ENCODE measurements around the gene TCN1.
"Not testable (repeated sequence)": the region's sequence is repeated elsewhere in the genome, so short reads cannot be mapped to it uniquely, and the experiment has no call there.

The TCN1 gene

DNA sequence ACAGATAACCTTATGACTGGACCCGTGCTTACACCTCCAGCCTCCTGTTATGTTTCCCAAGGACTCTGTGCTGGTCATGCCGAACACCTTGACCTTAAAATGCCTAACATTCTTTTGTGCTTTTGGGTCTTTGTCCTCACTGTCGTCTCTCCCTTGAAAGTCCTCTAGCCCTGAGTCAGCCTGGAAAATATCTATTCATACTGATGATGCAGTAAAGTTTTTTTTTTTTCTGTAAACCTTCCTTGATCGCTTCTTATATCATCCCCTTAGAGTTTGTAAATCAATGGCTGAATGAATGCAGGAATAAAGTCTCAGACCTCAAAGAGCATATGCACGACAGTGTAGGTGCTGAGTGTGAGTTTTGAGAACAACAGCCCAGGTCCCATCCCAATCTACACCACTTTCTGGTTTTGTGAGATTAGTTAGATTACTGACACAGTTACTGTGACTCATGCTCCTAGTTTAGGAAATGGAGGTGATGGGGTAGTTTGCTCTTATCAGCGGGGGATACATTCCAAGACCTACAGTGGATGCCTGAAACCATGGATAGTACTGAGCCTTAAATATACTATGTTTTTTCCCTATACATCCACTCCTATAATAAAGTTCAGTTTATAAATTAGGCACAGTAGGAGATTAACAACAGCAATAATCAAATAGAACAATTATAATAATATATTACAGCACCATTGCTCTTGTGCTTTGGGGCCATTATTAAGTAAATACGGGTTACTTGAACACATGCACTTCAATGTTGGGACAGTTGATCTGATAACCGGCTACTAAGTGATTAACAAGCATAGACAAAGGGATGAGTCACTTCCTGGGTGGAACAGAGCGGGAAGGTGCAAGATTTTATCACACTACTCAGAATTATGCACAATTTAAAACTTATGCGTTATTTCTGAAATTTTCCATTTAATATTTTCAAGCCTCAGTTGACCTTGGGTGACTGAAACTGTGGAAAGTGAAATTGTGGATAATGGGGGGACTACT, 8.6 kb downstream of the TCN1 start:
- DNase-seq (ENCODE audit: low read depth in 1 of 2, low spot score in 1 of 2), result no peak

DNA sequence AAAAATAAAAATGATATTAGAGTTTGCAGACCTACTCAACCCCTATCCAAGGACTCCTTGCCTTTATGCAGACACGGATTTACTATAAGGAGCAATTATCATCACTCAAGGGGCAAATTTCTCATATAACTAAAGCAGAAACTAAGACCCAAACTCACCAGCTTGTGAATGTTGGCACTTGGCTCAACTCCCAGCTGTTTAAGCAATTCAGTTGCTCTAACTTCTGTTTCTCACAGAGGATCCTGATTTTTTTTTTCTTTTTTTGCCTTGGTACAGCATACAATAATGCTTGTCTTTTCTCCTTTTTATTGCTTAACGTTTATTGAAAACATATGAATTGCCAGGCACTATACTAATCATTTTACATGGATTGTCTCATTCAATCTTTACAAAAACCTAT, 11.4 kb downstream of the TCN1 start:
- no peak for DNase-seq (ENCODE audit: low read depth in 1 of 2, low spot score in 1 of 2)

GRCh38 chr11:59851416-59851815, 14.9 kb downstream of the TCN1 start:
- DNase-seq (ENCODE audit: low read depth in 1 of 2, low spot score in 1 of 2), result not testable (repeated sequence)

- not testable (repeated sequence) for DNase-seq (ENCODE audit: low read depth in 1 of 2, low spot score in 1 of 2)
These were observed 16.7 kb downstream of the TCN1 start for GRCh38 chr11:59849551-59849950.

DNA sequence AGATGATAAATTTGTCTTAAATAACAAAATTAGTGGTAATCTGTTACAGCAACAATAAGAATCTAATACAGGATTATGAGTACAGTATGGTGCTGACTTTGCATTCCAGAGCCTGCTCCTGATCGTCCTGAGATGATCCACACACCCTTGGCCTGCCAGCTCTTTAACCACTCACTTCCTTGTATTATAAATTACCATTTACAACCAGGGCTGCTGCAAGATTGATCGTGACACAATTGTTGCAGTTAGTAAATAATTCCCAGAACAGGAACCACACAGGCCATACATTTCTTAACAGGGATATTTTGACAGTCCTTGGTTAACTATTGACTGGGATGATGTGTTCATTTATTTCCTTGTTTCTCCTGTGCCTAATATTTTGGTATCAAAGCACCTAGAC, 17.2 kb downstream of the TCN1 start:
- DNase-seq (ENCODE audit: low read depth in 1 of 2, low spot score in 1 of 2), result no peak

GRCh38 chr11:59848439-59848838, 17.8 kb downstream of the TCN1 start:
- not testable (repeated sequence) for DNase-seq (ENCODE audit: low read depth in 1 of 2, low spot score in 1 of 2)

GRCh38 chr11:59847626-59848025, 18.7 kb downstream of the TCN1 start:
- no peak for DNase-seq (ENCODE audit: low read depth in 1 of 2, low spot score in 1 of 2)

GRCh38 chr11:59846556-59846955, 19.7 kb downstream of the TCN1 start:
- no peak for DNase-seq (ENCODE audit: low read depth in 1 of 2, low spot score in 1 of 2)

- DNase-seq (ENCODE audit: low read depth in 1 of 2, low spot score in 1 of 2), result no peak
These were observed 20.9 kb downstream of the TCN1 start, which contains the start of gene CBLIF for GRCh38 chr11:59845399-59845798. Gene CBLIF, minus strand, starts transcription at chr11:59845499. Its CDS starts 46 bp downstream, at chr11:59845453.

DNA sequence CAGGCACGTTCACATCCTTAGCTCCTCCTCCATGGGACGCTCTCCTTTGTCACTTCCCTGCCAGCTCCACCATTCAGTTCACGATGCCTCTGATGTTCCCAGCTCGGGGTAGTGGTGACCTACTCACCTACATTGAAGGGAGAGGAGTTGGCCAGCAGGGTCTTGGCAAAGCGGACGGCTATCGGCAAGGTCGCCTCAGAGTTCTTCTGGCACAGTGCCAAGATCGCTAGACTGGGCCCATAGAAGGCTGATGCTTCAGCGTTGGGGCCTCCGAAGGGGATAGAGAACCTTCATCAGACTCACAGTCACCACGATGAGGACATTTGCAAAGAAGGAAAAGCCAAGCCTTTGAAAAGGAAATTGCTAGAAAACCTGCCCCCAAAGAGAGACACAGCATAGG, 24.0 kb downstream of the TCN1 start:
- no peak for DNase-seq (ENCODE audit: low read depth in 1 of 2, low spot score in 1 of 2)

DNA sequence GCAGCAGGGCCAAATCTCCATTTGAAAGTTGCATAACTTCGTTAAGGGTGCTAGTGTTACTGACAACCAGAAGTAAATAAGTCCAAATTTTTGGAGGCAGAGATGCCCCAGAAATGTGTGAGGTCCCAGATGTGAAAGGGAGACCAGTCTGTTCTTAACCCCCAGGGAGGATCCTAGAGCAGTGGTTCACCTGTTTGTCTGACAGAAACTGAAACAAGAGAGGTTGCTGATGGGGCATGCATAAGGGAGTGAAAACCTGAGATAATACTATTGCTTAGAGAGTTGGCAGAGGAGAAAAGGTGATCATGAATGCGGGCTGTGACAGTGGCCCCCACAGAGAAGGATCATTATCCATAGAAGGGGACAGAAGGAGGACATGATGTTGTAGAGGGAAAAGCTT, 24.8 kb downstream of the TCN1 start:
- DNase-seq (ENCODE audit: low read depth in 1 of 2, low spot score in 1 of 2), result no peak

DNA sequence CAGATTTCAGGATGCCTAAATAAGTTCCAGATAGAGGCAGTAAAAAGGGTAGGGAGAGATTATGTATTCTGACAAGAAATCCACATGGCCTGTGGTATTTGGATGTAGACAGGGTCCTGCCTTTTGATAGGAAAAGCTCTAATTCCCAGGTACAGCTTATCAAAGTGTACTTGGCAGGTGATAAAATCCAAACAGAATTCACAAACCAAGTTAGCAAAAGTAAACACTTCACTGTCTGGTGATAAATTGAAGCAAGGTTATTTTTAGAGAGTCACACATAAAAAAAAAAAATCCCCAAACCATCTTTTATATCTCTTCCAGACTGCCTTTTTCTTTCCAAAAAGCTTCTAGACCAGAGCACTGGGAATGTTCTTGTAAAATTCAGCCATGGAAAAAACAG, 26.7 kb downstream of the TCN1 start:
- no peak for DNase-seq (ENCODE audit: low read depth in 1 of 2, low spot score in 1 of 2)

DNA sequence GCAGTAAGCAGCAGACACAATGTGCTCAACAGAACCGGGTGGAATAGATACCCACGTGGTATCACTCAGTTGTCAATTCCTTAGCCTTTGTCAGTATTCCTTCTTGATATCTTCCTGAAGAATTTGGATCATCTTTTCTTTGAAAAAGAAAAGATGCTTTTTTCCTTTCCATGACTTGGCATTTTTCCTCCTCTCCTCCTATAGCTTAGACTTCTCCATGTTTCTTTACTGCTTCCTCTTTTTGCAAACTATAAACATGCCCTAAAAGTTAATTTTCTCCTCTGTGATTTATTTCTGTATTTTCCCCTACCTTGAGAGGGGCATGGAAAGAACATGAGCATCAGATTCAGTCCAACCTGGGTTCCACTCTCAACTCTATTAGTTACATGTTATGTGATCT, 32.7 kb downstream of the TCN1 start:
- no peak for DNase-seq (ENCODE audit: low read depth in 1 of 2, low spot score in 1 of 2)

- DNase-seq (ENCODE audit: low read depth in 1 of 2, low spot score in 1 of 2), result no peak
These were observed 36.9 kb downstream of the TCN1 start for GRCh38 chr11:59829358-59829757.

GRCh38 chr11:59822989-59823566, 43.2 kb downstream of the TCN1 start:
- DNase-seq (ENCODE audit: low read depth in 1 of 2, low spot score in 1 of 2), result no peak

DNA sequence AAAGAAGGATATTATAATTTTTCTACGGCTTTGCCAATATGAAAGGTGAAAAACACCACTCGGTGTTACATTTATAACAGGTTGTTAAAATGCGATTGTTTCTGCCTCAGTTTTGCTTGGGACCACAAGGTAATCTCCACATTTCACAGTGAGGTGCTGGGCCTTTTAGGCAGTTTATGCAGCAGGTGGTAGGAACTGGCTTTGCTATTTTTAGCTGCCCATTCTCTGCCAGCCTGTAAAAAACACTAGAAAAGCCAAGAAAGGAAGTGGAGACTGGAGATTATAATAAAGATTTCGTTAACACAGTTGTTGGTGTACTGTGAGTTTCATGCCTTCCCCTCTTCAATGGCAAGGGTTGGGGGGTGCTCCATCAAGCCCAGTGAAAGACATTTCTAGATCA, 47.7 kb downstream of the TCN1 start:
- no peak for DNase-seq (ENCODE audit: low read depth in 1 of 2, low spot score in 1 of 2)

- not testable (repeated sequence) for DNase-seq (ENCODE audit: low read depth in 1 of 2, low spot score in 1 of 2)
These were observed 49.9 kb downstream of the TCN1 start for GRCh38 chr11:59816434-59816833.

GRCh38 chr11:59815754-59816153, 50.5 kb downstream of the TCN1 start:
- no peak for DNase-seq (ENCODE audit: low read depth in 1 of 2, low spot score in 1 of 2)

- no peak for DNase-seq (ENCODE audit: low read depth in 1 of 2, low spot score in 1 of 2)
These were observed 52.3 kb downstream of the TCN1 start for GRCh38 chr11:59814021-59814420.

DNA sequence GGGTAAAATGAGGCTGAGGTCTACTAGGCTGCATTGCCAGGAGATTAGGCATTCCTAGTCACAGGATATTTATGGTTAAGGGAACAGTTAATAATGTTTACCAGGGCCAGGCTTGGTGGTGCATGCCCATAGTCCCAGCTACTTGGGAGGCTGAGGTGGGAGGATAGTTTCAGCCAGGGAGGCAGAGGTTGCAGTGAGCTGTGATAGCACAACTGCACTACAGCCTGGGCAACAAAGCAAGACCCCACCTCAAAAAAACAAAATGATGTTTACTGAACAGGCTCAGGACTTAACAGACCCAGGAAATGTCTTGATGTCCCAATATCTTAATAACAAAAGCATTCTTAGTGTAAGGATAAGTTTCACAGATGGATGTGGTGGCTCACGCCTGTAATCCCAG, 52.9 kb downstream of the TCN1 start:
- DNase-seq (ENCODE audit: low read depth in 1 of 2, low spot score in 1 of 2), result no peak

DNA sequence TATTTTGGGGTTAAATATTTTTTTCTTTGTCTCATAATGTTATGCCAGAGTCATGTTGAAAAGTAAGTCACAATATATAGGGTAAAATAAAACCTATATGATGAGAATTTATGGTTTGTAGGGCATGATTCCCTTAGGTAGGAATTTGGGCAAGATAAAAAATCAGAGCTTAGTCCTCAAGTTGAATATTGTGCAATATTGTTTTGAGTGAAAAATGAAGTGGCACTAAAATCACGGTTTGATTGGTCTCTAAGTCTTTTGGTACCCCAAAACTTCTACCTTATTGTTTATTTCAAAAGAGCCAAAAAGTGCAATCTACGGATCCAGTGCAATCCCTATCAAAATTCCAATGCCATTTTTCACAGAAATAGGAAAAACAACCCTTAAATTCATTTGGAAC, 54.1 kb downstream of the TCN1 start:
- no peak for DNase-seq (ENCODE audit: low read depth in 1 of 2, low spot score in 1 of 2)

DNA sequence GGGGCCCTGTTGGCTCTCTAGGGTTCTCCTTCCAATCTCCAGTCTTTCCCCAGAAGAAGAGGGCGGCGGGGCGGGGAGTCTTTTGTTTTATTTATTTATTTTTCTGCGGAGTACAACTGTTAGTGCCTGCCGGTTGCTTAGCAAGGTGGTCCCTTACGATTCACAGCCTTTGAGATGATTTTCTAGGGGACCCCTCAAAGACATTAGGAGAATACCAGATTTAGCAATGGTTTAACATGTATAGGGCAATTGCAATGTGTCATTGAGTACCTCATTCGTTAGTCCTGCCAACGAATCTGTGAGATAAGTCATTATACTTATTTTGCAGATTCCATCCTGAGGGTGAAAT, 55.4 kb downstream of the TCN1 start:
- no peak for DNase-seq (ENCODE audit: low read depth in 1 of 2, low spot score in 1 of 2)
